SU-DHL-6 (cell line): ENCODE data around the gene MAST2.

Source experiments
- CTCF ChIP-seq: fragments of 200-600 bp; sonication (generic); IDR thresholded peaks from one replicate; pipeline ENCODE4 v1.5.1; 2017; ENCODE audit warnings: antibody characterized with exemption, mild to moderate bottlenecking, low read length, moderate library complexity; ENCODE audit not compliant: insufficient read depth, poor library complexity, severe bottlenecking
- EZH2phosphoT487 ChIP-seq: fragments of 200-600 bp; sonication (generic), shearing (Covaris generic); conservative IDR thresholded peaks from 2 replicates; pipeline ENCODE4 v1.6.1; 2018; ENCODE audit warnings: mild to moderate bottlenecking, antibody characterized with exemption, low read length, moderate library complexity, mixed read lengths

- TF ChIP-seq CTCF (no peak), EZH2phosphoT487 (no peak)
These were observed 41.1 kb upstream of the MAST2 start for GRCh38 chr1:45762291-45762690.
